ENCODE results near the gene TRPV4.

Gene TRPV4

DNA sequence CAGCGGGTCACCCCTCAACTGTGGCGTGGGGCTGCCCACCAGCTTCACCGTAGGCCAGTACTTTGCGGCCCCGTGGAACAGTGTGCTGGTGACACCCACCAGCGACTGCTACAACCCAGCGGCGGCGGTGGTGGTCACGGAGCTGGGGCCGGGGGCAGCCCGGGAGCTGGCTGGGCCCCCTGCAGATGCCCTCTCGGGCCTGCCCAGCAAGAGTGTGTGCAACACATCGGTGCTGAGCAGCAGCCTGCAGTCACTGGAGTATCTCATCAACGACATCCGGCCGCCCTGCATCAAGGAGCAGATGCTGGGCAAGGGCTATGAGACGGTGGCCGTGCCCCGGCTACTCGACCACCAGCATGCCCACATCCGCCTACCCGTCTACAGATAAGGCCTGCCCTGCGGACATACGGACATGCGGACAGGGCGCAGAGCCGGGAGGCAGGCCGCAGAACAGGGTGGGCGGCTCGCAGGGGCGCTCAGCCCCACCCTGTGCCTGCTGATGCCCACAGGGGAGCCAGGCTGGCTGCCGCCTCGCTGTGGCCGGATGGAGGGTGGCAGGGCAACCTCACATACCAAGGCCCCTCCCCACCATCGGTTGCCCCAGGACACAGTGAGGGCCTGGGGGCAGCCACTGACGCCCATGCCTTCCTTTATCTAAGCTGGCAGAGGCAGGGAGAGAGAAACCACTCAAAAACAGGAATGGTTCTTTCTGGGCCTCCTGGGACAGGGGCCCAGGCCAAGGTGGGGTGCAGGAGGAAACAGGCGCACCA is 64.1 kb downstream of the TRPV4 start:
- no peak overlapping the region for H3K4me3 ChIP-seq (replicated peaks; ENCODE audit: low read depth, low read length)
- TF ChIP-seq, protein P1, sequence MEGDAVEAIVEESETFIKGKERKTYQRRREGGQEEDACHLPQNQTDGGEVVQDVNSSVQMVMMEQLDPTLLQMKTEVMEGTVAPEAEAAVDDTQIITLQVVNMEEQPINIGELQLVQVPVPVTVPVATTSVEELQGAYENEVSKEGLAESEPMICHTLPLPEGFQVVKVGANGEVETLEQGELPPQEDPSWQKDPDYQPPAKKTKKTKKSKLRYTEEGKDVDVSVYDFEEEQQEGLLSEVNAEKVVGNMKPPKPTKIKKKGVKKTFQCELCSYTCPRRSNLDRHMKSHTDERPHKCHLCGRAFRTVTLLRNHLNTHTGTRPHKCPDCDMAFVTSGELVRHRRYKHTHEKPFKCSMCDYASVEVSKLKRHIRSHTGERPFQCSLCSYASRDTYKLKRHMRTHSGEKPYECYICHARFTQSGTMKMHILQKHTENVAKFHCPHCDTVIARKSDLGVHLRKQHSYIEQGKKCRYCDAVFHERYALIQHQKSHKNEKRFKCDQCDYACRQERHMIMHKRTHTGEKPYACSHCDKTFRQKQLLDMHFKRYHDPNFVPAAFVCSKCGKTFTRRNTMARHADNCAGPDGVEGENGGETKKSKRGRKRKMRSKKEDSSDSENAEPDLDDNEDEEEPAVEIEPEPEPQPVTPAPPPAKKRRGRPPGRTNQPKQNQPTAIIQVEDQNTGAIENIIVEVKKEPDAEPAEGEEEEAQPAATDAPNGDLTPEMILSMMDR (IDR thresholded peaks at IDR 0.05; ENCODE audit: low read depth, low read length, missing control alignments), result no peak
- no peak for DNase-seq (ENCODE audit: extremely low read depth, low read depth)

DNA sequence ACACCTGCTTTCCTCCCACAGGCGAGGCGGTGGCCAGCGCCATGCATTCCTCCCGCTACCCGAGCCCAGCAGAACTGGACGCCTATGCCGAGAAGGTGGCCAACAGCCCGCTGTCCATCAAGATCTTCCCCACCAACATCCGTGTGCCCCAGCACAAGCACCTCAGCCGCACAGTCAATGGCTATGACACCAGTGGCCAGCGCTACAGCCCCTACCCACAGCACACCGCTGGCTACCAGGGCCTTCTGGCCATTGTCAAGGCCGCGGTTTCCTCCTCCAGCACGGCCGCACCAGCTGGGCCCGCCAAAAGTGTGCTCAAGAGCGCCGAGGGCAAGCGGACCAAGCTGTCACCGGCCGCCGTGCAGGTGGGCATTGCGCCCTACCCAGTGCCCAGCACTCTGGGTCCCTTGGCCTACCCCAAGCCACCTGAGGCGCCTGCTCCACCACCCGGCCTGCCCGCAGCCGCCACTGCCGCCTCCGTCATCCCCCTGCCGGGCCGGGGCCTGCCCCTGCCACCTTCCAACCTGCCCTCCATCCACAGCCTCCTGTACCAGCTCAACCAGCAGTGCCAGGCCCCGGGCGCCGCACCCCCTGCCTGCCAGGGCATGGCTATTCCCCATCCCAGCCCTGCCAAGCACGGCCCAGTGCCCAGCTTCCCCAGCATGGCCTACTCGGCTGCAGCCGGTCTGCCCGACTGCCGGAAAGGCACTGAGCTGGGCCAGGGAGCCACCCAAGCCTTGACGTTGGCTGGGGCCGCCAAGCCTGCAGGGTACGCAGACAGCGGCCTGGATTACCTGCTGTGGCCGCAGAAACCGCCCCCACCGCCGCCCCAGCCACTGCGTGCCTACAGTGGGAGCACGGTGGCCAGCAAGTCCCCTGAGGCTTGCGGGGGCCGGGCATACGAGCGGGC is 65.0 kb downstream of the TRPV4 start:
- no peak overlapping the region for H3K4me3 ChIP-seq (replicated peaks; ENCODE audit: low read depth, low read length)
- TF ChIP-seq, protein P1 (IDR thresholded peaks at IDR 0.05; ENCODE audit: low read depth, low read length, missing control alignments), result no peak
- no peak for DNase-seq (ENCODE audit: extremely low read depth, low read depth)

DNA sequence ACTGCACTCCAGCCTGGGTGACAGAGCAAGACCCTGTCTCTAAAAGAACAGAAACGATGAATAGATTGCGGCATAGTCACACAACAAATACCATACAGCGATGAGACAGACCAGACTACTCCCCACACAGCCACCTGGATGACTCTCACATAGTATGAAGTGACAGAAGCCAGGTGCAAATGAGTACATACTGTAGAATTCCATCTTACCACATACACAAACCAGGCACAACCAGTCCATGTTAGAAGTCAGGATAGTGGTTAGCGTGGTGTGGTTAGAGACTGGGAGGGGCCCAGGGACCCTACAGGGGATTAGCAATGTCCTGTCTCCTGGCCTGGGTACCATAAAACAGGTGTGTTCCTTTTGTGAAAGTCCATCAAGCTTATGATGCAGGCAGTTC is 65.7 kb downstream of the TRPV4 start:
- DNase-seq (ENCODE audit: extremely low read depth, low read depth), result no peak
- TF ChIP-seq, protein P1 (IDR thresholded peaks at IDR 0.05; ENCODE audit: low read depth, low read length, missing control alignments), result no peak
- H3K4me3 ChIP-seq (replicated peaks; ENCODE audit: low read depth, low read length), result no peak overlapping the region

DNA sequence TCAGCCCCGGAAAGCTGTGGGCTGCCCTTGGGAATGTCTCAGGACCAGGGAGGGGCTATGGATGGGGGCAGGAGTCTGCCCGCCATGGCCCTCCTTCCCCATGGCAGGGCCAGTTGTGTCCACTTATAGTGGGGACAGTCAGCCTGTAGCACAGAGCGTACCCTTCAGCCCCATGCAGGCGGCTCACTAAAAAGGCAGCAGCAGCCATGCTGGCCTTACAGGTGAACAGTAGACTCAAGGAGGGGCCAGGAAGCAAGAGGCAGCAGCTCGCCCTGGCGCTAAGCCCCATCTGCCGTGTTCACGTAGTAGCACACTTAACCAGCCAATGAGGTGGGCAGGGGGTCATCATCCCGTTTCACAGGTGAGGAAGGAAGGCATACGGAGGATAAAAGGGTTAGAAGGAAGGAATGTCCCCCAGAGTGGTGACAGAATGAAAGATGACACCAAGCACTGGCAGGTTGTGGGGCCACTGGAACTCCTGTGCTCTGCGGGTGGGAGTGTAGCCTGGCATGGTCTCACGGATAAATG is 66.9 kb downstream of the TRPV4 start:
- TF ChIP-seq, protein P1 (IDR thresholded peaks at IDR 0.05; ENCODE audit: low read depth, low read length, missing control alignments), result no peak
- no peak for DNase-seq (ENCODE audit: extremely low read depth, low read depth)
- no peak overlapping the region for H3K4me3 ChIP-seq (replicated peaks; ENCODE audit: low read depth, low read length)

DNA sequence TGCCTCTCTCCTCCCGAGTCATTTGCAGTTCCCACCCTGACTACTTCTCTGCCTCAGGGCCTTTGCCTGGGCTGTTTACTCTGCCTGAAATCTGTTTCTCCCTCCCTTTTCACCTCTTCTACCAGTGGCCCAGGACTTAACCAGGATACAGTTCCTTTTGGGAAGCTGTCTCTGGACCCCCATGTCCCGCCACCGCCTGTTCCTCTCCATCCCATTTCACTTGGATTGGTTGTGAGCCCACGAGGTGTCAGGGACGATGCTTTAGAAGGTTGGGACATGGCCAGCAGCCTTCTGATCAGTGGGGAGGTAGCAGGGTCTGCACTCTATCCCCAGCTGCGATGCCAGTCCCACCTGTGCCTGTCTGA is 67.8 kb downstream of the TRPV4 start:
- TF ChIP-seq, protein P1 (IDR thresholded peaks at IDR 0.05; ENCODE audit: low read depth, low read length, missing control alignments), result no peak
- DNase-seq (ENCODE audit: extremely low read depth, low read depth), result no peak
- H3K4me3 ChIP-seq (replicated peaks; ENCODE audit: low read depth, low read length), result no peak overlapping the region

DNA sequence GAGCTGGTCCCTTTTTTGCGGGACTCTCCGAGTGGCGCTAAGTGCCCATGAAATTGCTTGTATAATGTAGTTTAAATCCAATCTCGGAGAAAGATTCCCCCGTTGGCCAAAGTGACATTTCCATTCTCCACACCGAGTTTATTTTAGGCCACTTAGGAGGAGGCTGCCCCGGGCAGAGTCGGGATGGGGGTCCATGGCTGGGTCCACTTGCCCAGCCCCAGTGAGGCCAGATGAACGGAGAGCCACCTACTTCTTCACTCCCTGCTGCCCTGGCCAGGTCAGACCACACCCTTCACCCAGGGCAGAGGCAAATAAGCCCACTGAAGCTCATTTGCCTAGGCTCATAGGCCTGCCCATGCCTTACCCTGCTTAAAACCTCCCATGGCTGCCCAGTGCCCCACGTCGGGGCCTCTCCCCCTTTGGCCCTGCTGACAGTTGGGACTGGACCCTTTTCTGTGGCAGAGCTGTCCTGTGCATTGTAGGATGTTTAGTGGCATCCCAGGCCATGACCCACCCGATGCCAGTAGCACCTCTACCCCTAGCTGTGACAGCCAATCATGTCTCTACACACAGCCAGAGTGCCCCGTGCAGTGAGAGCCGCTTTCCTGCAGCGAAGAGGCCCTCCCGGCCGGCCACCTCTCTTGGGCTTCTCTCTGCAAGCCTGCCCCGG is 68.3 kb downstream of the TRPV4 start:
- no peak overlapping the region for H3K4me3 ChIP-seq (replicated peaks; ENCODE audit: low read depth, low read length)
- TF ChIP-seq, protein P1 (IDR thresholded peaks at IDR 0.05; ENCODE audit: low read depth, low read length, missing control alignments), result no peak
- DNase-seq (ENCODE audit: extremely low read depth, low read depth), result no peak
